Uterus (tissue), 2 donors: ENCODE results near the gene SKA2.

ENCODE experiments used
- POLR2A ChIP-seq, 2 donors: fragments of 450-650 bp; IDR thresholded peaks; one replicate each; pipeline ENCODE4 v1.6.1; 2016; ENCODE audit warnings: antibody characterized with exemption in 2 of 2, mild to moderate bottlenecking in 1 of 2, moderate library complexity in 1 of 2
- TF ChIP-seq, protein P1 (sequence below), 4 experiments: fragments of 200-600 bp in 2 of 4; fragments of 450-650 bp in 2 of 4; sonication (generic) in 2 of 4; IDR thresholded peaks; one replicate each; pipeline ENCODE4 v1.5.1; 2016 to 2019; ENCODE audit warnings: antibody characterized with exemption in 4 of 4, mild to moderate bottlenecking in 2 of 4, moderate library complexity in 1 of 4

DNA sequence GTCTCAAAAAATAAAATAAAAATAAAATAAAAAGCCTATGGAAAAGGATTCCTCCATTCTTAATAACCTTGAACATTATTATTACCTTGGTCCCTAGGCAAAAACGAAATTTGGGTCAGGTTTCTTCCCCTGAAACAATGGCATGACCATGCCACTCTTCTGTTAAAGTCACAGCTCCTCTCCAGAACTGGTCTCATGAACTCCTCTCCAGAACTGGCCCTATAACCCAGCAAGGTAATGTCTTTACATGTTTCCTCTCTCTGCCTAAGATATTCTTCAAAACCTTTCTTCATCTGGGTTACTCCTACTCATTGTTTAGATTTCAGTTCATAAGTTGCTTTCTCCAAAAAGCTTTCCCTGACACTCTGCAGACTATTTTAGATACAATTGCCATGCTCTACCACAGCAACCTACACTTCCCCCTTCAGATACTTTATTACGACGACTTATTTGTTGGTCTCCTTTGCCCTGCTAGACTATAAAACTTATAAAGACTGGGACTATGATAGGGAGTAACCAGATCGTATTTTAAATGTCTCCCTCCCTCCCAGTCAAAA, 61.8 kb downstream of the SKA2 start:
- TF ChIP-seq, protein P1, sequence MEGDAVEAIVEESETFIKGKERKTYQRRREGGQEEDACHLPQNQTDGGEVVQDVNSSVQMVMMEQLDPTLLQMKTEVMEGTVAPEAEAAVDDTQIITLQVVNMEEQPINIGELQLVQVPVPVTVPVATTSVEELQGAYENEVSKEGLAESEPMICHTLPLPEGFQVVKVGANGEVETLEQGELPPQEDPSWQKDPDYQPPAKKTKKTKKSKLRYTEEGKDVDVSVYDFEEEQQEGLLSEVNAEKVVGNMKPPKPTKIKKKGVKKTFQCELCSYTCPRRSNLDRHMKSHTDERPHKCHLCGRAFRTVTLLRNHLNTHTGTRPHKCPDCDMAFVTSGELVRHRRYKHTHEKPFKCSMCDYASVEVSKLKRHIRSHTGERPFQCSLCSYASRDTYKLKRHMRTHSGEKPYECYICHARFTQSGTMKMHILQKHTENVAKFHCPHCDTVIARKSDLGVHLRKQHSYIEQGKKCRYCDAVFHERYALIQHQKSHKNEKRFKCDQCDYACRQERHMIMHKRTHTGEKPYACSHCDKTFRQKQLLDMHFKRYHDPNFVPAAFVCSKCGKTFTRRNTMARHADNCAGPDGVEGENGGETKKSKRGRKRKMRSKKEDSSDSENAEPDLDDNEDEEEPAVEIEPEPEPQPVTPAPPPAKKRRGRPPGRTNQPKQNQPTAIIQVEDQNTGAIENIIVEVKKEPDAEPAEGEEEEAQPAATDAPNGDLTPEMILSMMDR (IDR thresholded peaks at IDR 0.05) = no peak
- TF ChIP-seq POLR2A (IDR thresholded peaks at IDR 0.05) = no peak
